ENCODE data around the gene AOC3.

The AOC3 gene

DNA sequence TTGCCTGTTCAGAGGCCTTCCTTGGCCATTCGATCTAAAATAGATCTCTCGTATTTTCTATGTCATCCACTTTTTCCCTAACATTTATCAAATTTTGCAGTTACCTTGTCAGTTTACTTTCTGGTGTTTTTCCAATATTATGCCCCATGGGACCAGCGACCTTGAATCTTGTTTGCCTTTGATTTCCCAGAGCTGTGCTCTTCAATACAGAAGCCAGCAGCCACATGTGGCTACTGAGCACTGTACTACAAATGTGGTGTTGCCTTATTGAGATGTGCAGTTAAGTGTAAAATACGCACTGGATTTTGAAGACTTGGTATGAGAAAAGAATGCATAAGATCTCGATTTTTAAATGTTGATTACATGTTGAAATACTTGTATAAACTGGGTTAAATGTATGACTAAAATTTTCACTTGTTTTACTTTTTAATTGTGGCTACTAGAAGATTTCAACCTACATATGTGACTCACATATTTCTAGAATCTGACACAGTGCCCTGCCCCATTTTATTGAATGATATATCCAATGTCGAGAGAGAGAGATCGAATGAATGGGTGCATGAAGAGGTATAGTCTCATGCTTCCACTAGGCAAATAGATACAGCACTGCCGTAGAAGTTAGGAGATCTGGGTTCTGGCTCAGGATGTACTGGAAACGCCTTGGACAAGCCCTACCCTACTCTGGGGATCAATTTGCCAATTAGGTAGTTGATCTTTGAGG is 18.6 kb upstream of the AOC3 start:
- DNase-seq (peak in 1 of 3 experiments; percentile 4), ATAC-seq (replicated peaks) (peak; percentile 13)
- Mint-ChIP-seq H3K27ac (peak overlapping the region; percentile 99), H3K4me3 (peak overlapping the region; percentile 96 to 97), H3K9me3 (no peaks in the 10 kb centered on the region), H3K27me3 (peaks cover 17 to 21% of the 10 kb centered on the region in 2 donors), H3K4me1 (ENCODE audit: low read depth in 2 of 2) (peaks cover 7 to 14% of the 10 kb centered on the region in 2 donors), H3K36me3 (ENCODE audit: insufficient read depth) (peaks cover 40% of the 10 kb centered on the region)

DNA sequence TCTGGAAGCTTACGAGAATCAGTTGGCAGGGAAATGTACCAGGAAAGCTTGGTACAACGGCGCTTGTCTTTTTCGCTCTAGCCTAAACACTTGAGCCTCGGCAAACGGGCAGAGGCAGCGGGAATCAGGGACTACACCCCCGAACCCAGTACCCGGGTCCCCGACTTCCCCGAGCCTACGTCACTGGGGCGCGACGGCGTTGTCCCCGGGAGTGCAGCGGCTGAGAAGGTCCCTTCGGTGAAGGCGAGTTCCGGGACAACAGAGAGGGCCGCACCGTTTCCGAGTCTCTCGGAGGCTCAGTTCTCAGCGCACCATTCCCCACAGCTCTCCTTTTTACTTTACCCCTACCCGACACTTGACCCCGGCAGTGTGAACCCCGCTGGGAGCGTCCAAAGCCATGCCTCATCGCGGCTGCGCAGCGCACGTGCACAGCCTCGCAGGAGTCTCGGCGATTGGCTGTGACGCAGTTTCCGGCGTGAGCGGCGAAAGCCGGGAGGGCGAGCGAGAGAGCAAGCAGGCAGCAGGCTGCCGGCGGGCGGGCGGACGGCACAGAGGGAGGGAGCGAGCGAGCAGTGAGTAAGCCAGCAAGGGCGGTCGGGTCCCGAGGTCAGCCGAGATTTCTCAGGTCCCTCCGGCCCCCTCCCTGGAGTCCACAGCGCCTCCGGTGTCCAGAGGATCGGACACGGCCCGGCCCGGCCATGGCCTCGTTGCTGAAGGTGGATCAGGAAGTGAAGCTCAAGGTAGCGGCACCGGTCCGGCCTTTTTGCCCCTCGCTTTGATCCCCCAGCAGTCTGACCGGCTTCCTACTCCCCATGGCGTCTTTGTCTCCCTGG is 17.8 kb upstream of the AOC3 start, which contains the start of gene PSME3:
Gene PSME3, plus strand, starts transcription at position 464 of the 833 bp plus-strand sequence. Its CDS starts 235 bp downstream, at position 699.
- Mint-ChIP-seq H3K27me3 (peaks cover 9 to 13% of the 10 kb centered on the region in 2 donors), H3K9me3 (no peaks in the 10 kb centered on the region), H3K27ac (peak within 1 kb of the TSS; percentile 99), H3K36me3 (ENCODE audit: insufficient read depth) (peaks cover 48% of the 10 kb centered on the region), H3K4me1 (ENCODE audit: low read depth in 2 of 2) (peaks cover 11 to 14% of the 10 kb centered on the region in 2 donors), H3K4me3 (peak within 1 kb of the TSS; percentile 96 to 97)
- peak; percentile 86 to 88 (median 88) for DNase-seq
- peak; percentile 91 for ATAC-seq (replicated peaks)

DNA sequence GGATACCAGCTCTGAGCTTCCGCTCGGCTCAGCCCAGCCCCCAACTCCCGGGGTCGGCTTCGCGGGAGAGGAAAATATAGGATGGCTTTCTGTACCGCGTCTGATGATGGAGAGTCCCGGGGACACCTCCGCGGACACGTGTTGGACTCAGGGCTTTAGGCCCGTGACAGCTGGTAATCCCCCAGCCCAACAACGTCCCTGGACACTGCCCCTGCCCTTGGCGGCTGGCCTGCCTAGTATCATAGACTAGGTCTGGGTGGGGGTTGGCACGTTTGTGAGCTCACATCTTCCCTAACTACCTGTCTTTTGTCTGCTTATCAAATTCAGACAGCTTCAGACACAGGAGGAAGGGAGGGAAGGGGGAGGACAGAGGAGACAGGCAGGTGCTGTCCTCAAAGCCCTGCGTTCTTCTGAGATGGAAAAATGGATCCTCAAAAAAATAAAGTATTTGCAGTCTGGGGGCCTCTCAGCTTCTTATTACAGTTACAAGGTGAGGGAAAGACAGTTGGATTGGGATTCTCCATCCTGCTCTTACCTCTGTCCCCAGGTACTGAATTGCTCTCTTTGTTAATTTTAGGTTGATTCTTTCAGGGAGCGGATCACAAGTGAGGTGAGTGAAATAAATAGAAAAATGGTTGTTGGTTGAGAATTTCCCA is 17.1 kb upstream of the AOC3 start:
- H3K4me1 Mint-ChIP-seq (ENCODE audit: low read depth in 2 of 2): peaks cover 11 to 14% of the 10 kb centered on the region in 2 donors
- H3K27ac Mint-ChIP-seq: peak overlapping the region; percentile 99
- ATAC-seq (replicated peaks) (no peak), DNase-seq (no peak)
- no peaks in the 10 kb centered on the region for H3K9me3 Mint-ChIP-seq
- peaks cover 4 to 6% of the 10 kb centered on the region in 2 donors for H3K27me3 Mint-ChIP-seq
- peaks cover 55% of the 10 kb centered on the region for H3K36me3 Mint-ChIP-seq (ENCODE audit: insufficient read depth)
- H3K4me3 Mint-ChIP-seq: peak overlapping the region; percentile 96 to 97

DNA sequence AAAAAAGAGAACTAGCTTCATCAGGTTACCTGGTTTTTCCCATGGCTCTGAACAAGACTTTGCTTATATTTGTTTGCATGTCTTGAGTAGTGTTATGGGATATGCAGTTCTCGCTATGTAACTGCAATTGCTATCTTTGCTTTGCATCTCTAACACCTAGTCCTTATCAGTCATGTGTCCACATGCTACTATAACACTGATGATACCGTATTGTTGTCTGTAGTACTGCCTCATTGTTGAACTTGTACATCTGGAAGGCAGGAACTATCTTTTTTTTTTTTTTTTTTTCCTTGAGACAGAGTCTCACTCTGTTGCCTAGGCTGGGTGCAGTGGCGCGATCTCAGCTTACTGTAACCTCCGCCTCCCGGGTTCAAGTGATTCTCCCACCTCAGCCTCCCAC is 15.3 kb upstream of the AOC3 start:
- Mint-ChIP-seq H3K27ac (peak overlapping the region in 1 of 2 donors; percentile 77), H3K36me3 (ENCODE audit: insufficient read depth) (peaks cover 73% of the 10 kb centered on the region), H3K4me1 (ENCODE audit: low read depth in 2 of 2) (peaks cover 11 to 14% of the 10 kb centered on the region in 2 donors), H3K27me3 (no peaks in the 10 kb centered on the region), H3K9me3 (no peaks in the 10 kb centered on the region), H3K4me3 (no peak overlapping the region)
- DNase-seq (no peak), ATAC-seq (replicated peaks) (no peak)

DNA sequence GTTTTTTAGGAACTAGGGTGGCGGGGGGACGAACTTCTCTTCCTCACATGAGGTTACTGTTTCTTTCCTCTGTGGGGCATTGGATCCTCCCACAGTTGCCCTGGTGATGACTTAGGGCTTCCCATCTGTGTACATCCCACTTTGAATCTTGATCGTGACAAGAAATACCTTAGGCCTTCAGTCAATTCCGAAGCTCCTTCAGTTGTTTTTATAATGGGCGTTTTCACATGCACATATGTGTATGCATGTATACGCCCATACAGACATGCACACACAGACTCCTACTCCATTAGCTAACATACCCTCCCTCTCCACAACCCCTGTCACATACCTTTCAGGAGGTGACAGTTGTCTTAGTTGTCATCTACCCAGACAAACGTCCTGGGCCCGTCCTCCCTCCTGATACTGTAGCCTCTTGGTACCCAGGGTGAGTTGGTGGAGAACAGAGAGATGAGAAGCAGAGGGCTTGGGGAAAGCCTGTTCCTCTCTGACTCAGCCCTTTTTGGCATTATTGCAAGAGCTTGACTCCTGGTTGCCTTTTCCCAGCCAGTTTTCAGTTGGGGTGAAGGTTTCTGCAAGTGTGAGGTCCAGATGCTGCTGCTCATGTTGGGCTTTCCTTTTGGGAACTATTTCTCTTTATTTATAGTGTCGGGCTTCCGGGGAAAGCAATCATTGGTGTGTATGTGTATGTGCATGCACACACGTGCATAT is 8.9 kb upstream of the AOC3 start:
- ATAC-seq (replicated peaks) (no peak), DNase-seq (no peak)
- Mint-ChIP-seq H3K4me1 (ENCODE audit: low read depth in 2 of 2) (peaks cover 8 to 14% of the 10 kb centered on the region in 2 donors), H3K4me3 (no peak overlapping the region), H3K27me3 (no peaks in the 10 kb centered on the region), H3K9me3 (no peaks in the 10 kb centered on the region), H3K27ac (no peak overlapping the region), H3K36me3 (ENCODE audit: insufficient read depth) (peaks cover 60% of the 10 kb centered on the region)

DNA sequence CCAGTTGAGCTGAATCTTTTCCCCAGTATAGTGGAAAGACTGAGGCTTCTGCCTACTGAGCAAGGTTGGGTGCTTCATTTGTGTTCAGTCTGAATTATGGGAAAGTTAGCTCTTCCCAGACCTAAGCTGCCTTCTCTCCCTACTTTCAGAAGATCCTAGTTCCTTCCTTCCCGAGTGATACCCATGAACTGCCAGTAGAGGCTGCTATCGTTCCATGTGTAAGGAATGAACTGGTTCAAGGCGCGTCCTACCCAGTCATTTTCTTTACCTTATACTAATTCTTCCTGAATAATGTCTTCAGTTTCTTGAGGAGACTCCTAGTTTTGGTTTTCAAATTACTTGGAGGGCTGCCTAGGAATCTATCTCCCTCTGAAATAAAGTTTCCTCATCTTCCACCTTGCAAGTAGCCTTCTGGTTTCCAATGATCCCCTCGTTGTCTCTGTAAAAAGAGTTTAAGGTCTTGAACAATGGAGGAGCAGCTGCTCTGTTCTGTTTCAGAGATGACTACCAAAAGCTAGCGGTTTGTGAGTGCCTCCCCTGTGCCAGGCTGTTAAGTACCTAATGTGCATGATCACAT is 7.6 kb upstream of the AOC3 start:
- H3K4me1 Mint-ChIP-seq (ENCODE audit: low read depth in 2 of 2): peaks cover 8 to 10% of the 10 kb centered on the region in 2 donors
- no peaks in the 10 kb centered on the region for H3K9me3 Mint-ChIP-seq
- DNase-seq: no peak
- peaks cover 47% of the 10 kb centered on the region for H3K36me3 Mint-ChIP-seq (ENCODE audit: insufficient read depth)
- no peaks in the 10 kb centered on the region for H3K27me3 Mint-ChIP-seq
- no peak overlapping the region for H3K4me3 Mint-ChIP-seq
- no peak overlapping the region for H3K27ac Mint-ChIP-seq
- ATAC-seq (replicated peaks): no peak

DNA sequence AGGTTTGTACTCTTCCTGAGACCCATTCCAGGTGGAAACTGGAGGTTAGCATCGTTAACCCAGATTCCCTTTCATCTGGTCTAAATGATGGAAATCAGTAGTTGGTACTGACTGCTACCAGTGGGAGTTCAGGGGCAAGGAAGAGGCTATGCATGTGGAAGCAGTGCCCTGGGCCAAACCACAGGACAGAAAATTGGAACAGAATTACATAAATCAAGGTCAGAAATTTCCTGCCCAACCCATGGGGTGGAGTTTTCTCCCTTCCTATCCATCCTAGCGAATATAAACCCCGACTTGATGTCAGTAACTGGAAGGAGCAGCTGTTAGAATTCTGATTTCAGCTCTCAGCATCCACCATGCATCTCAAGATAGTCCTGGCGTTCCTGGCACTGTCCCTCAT is 6.7 kb upstream of the AOC3 start, which contains the start of gene AOC2:
Gene AOC2, plus strand, starts transcription at position 310 of the 400 bp plus-strand sequence. Its CDS starts 47 bp downstream, at position 357.
- ATAC-seq (replicated peaks): no peak
- H3K4me1 Mint-ChIP-seq (ENCODE audit: low read depth in 2 of 2): peaks cover 8 to 10% of the 10 kb centered on the region in 2 donors
- H3K4me3 Mint-ChIP-seq: no peak within 1 kb of the TSS
- peaks cover 39% of the 10 kb centered on the region for H3K36me3 Mint-ChIP-seq (ENCODE audit: insufficient read depth)
- H3K27ac Mint-ChIP-seq: no peak within 1 kb of the TSS
- H3K9me3 Mint-ChIP-seq: no peaks in the 10 kb centered on the region
- no peak for DNase-seq
- H3K27me3 Mint-ChIP-seq: no peaks in the 10 kb centered on the region

DNA sequence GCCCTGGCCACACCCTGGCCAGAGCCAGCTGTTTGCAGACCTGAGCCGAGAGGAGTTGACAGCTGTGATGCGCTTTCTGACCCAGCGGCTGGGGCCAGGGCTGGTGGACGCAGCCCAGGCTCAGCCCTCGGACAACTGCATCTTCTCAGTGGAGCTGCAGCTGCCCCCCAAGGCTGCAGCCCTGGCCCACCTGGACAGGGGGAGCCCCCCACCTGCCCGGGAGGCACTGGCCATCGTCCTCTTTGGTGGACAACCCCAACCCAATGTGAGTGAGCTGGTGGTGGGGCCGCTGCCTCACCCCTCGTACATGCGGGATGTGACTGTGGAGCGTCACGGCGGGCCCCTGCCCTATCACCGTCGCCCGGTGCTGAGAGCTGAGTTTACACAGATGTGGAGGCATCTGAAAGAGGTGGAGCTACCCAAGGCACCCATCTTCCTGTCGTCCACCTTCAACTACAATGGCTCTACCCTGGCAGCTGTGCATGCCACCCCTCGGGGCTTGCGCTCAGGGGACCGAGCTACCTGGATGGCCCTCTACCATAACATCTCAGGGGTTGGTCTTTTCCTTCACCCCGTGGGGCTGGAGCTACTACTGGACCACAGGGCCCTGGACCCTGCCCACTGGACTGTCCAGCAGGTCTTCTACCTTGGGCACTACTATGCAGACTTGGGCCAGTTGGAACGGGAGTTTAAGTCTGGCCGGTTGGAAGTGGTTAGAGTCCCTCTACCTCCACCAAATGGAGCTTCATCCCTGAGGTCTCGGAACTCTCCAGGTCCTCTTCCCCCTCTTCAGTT is 6.0 kb upstream of the AOC3 start:
- ATAC-seq (replicated peaks): no peak
- Mint-ChIP-seq H3K27me3 (no peaks in the 10 kb centered on the region), H3K4me1 (ENCODE audit: low read depth in 2 of 2) (peaks cover 8 to 10% of the 10 kb centered on the region in 2 donors), H3K4me3 (no peak overlapping the region), H3K27ac (no peak overlapping the region), H3K36me3 (ENCODE audit: insufficient read depth) (peaks cover 32% of the 10 kb centered on the region), H3K9me3 (no peaks in the 10 kb centered on the region)
- no peak for DNase-seq

DNA sequence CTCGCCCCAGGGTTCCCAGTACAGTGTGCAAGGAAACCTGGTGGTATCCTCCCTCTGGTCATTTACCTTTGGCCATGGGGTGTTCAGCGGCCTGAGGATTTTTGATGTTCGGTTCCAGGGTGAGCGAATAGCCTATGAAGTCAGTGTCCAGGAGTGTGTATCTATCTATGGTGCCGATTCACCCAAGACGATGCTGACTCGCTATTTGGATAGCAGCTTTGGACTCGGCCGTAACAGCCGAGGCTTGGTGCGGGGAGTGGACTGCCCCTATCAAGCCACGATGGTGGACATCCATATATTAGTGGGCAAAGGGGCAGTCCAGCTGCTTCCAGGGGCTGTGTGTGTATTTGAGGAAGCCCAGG is 5.5 kb upstream of the AOC3 start:
- DNase-seq: no peak
- Mint-ChIP-seq H3K9me3 (no peaks in the 10 kb centered on the region), H3K4me1 (ENCODE audit: low read depth in 2 of 2) (peaks cover 8 to 13% of the 10 kb centered on the region in 2 donors), H3K27me3 (no peaks in the 10 kb centered on the region), H3K36me3 (ENCODE audit: insufficient read depth) (peaks cover 26% of the 10 kb centered on the region), H3K4me3 (no peak overlapping the region), H3K27ac (peak overlapping the region in 1 of 2 donors; percentile 59)
- no peak for ATAC-seq (replicated peaks)

DNA sequence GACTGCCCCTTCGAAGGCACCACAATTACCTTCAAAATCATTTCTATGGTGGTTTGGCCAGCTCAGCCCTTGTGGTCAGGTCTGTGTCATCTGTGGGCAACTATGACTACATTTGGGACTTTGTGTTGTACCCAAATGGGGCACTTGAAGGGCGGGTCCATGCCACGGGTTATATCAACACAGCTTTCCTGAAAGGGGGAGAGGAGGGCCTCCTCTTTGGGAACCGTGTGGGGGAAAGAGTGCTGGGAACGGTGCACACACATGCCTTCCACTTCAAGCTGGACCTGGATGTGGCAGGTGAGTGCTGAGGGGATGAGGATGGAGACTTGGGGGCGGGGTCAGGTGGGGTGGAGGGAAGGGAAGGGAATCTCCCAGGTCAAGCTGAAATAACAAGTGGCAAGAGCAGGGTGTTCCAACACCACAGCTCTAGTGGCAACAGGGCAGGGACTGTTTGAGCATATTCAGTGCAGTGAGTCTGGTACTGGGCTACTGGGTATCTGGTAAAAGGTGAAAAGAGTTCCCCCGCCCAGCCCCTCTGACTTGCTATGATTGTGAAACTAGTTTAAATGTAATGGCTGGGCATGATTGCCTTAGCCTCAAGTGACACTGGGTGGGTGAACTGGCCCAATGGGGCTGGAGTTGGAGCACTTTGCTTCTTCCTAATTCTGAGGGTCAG is 4.9 kb upstream of the AOC3 start:
- Mint-ChIP-seq H3K27me3 (no peaks in the 10 kb centered on the region), H3K27ac (peak overlapping the region; percentile 59 to 62), H3K36me3 (ENCODE audit: insufficient read depth) (peaks cover 21% of the 10 kb centered on the region), H3K4me1 (ENCODE audit: low read depth in 2 of 2) (peaks cover 8 to 13% of the 10 kb centered on the region in 2 donors), H3K9me3 (no peaks in the 10 kb centered on the region), H3K4me3 (no peak overlapping the region)
- ATAC-seq (replicated peaks) (peak; percentile 42), DNase-seq (no peak)

DNA sequence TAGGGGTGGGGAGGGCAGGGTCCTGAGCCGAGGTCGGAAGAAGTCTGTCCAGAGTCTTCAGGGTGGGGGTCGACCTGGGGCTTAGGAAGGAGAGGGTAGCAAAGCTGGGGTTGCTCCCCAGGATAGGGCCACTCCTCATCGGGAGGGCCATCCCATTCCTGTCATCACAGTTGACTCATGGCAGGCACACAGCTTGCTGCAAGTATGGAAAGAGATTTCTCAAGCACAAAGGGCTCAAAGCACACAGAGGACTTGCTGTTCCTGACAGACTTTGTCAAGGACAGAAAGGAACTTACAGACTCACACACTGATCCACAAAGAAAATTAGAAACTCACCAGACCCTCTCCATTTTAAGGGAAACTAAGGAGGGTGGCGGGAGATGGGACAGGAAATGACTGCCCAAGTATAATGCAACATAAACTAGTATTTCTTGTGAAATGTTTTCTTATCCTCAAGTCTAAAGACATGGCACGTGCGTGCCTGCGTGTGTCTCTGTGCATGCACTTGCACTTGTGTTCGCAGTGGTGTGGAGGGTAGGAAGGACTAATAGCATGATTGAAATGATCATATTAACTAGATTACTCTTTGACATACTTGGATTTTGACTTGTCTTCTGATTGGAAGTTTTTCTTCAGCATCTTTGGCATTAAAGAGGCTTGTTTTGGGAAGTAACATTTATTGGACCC is 4.3 kb upstream of the AOC3 start:
- peaks cover 15% of the 10 kb centered on the region for H3K36me3 Mint-ChIP-seq (ENCODE audit: insufficient read depth)
- H3K9me3 Mint-ChIP-seq: no peaks in the 10 kb centered on the region
- no peak overlapping the region for H3K4me3 Mint-ChIP-seq
- DNase-seq: no peak
- no peak for ATAC-seq (replicated peaks)
- H3K27me3 Mint-ChIP-seq: no peaks in the 10 kb centered on the region
- peak overlapping the region; percentile 59 to 62 for H3K27ac Mint-ChIP-seq
- H3K4me1 Mint-ChIP-seq (ENCODE audit: low read depth in 2 of 2): peaks cover 8 to 13% of the 10 kb centered on the region in 2 donors

All from effector memory CD8-positive, alpha-beta T cell (primary cell).